GM12878 (cell line): ENCODE data around the gene CYP1B1.
A peak's percentile ranks its signal among the peaks of the same experiment; 100 is the strongest.

Source experiments
- POLR2AphosphoS5 ChIP-seq: IDR thresholded peaks from 2 replicates; pipeline ENCODE4 v1.6.1; 2011; ENCODE audit warnings: mild to moderate bottlenecking, low read length, inconsistent platforms
- RAD21 ChIP-seq: IDR thresholded peaks from 2 replicates; pipeline ENCODE4 v1.6.1; 2011; ENCODE audit warnings: mild to moderate bottlenecking, low read depth, low read length, moderate library complexity; ENCODE audit not compliant: insufficient read depth
- TARDBP ChIP-seq: IDR thresholded peaks from 2 replicates; pipeline ENCODE4 v1.6.1; 2016; ENCODE audit warnings: borderline replicate concordance
- TF ChIP-seq, protein P1 (sequence below), 3 experiments: IDR thresholded peaks in 2 of 3; conservative IDR thresholded peaks in 1 of 3; 2 replicates each; pipeline ENCODE4 v1.5.1; 2011; ENCODE audit warnings: low read depth in 3 of 3, low read length in 3 of 3, mild to moderate bottlenecking in 3 of 3, control low read depth in 2 of 3, moderate library complexity in 2 of 3, inconsistent platforms in 1 of 3, mixed read lengths in 1 of 3; ENCODE audit not compliant: control insufficient read depth in 2 of 3, insufficient read depth in 1 of 3; ENCODE audit errors: extremely low read depth in 1 of 3
- TF ChIP-seq, protein P2 (sequence below): IDR thresholded peaks from 2 replicates; pipeline ENCODE4 v1.6.1; 2011; ENCODE audit warnings: mild to moderate bottlenecking, low read depth, low read length, moderate library complexity; ENCODE audit not compliant: insufficient replicate concordance
- TF ChIP-seq, protein P3 (sequence below): fragments of 450-650 bp; IDR thresholded peaks from 2 replicates; pipeline ENCODE4 v1.6.1; 2017; ENCODE audit warnings: mild to moderate bottlenecking, low read depth, inconsistent platforms; ENCODE audit not compliant: poor library complexity, severe bottlenecking

DNA sequence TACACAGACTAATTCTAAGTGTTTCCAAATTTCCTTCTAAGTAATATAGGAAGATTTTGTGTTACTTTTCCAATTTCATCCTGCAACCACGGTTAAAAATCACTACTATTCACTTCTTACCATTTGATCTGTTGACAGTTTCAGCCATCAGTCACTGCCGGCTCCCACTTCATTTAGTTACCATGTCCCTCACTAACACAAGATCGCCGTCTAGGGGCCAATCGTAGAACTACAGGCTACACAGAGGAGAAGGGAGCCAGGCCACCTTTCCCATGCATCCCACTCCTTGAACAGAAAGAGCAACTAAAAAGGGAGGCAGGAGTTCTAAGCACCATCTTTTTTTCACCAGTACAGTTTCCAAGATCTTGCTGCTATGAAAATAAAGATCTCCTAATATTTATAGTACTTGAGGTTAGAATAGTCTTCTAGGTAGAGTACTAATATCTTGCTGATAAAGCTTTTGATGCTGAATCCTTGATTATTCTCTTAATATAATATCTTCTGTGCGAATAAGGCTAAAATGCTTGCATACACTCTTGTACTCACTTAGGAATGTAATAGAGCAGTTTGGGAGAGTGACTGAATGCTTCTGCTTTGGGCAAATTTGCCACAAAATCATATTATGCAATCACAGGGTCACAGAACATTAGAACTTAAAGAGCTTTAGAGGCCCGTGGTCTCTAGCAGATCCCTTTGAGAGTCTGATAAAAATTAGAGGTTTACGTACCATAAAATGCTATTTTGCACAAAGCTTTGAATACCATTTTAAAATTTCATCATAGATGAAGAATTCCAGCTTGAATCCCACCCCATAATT lies 39.5 kb upstream of the CYP1B1 start:
- TF ChIP-seq POLR2AphosphoS5 (no peak), TARDBP (no peak), RAD21 (peak; percentile 98)
- TF ChIP-seq, protein P1, sequence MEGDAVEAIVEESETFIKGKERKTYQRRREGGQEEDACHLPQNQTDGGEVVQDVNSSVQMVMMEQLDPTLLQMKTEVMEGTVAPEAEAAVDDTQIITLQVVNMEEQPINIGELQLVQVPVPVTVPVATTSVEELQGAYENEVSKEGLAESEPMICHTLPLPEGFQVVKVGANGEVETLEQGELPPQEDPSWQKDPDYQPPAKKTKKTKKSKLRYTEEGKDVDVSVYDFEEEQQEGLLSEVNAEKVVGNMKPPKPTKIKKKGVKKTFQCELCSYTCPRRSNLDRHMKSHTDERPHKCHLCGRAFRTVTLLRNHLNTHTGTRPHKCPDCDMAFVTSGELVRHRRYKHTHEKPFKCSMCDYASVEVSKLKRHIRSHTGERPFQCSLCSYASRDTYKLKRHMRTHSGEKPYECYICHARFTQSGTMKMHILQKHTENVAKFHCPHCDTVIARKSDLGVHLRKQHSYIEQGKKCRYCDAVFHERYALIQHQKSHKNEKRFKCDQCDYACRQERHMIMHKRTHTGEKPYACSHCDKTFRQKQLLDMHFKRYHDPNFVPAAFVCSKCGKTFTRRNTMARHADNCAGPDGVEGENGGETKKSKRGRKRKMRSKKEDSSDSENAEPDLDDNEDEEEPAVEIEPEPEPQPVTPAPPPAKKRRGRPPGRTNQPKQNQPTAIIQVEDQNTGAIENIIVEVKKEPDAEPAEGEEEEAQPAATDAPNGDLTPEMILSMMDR (IDR thresholded peaks at IDR 0.05 in 2 of 3, conservative IDR thresholded peaks at IDR 0.05 in 1 of 3; ENCODE audit: control insufficient read depth in 2 of 3, extremely low read depth in 1 of 3, insufficient read depth in 1 of 3, low read depth in 3 of 3, low read length in 3 of 3) = peak; percentile 91 to 97 (median 96)
- TF ChIP-seq, protein P2, sequence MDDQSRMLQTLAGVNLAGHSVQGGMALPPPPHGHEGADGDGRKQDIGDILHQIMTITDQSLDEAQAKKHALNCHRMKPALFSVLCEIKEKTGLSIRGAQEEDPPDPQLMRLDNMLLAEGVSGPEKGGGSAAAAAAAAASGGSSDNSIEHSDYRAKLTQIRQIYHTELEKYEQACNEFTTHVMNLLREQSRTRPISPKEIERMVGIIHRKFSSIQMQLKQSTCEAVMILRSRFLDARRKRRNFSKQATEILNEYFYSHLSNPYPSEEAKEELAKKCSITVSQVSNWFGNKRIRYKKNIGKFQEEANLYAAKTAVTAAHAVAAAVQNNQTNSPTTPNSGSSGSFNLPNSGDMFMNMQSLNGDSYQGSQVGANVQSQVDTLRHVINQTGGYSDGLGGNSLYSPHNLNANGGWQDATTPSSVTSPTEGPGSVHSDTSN = peak; percentile 73
- TF ChIP-seq, protein P3, sequence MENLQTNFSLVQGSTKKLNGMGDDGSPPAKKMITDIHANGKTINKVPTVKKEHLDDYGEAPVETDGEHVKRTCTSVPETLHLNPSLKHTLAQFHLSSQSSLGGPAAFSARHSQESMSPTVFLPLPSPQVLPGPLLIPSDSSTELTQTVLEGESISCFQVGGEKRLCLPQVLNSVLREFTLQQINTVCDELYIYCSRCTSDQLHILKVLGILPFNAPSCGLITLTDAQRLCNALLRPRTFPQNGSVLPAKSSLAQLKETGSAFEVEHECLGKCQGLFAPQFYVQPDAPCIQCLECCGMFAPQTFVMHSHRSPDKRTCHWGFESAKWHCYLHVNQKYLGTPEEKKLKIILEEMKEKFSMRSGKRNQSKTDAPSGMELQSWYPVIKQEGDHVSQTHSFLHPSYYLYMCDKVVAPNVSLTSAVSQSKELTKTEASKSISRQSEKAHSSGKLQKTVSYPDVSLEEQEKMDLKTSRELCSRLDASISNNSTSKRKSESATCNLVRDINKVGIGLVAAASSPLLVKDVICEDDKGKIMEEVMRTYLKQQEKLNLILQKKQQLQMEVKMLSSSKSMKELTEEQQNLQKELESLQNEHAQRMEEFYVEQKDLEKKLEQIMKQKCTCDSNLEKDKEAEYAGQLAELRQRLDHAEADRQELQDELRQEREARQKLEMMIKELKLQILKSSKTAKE = no peak
